NCI-H2029 treated with DMSO at 0.1 percent for 48 hours (cell line): ENCODE data around the gene SAMHD1.
"Not testable (repeated sequence)": the region's sequence is repeated elsewhere in the genome, so short reads cannot be mapped to it uniquely, and the experiment has no call there.

Experiments used
- DNase-seq: peaks from one replicate; lab custom pipeline; 2025; lab: John Stamatoyannopoulos, UW

The SAMHD1 gene

GRCh38 chr20:36951198-36951978 lies at the start of gene SAMHD1:
SAMHD1 (minus strand) TSS chr20:36951708; CDS start chr20:36951643, 65 bp downstream.
- peak; percentile 86 for DNase-seq

GRCh38 chr20:37000171-37000570 lies 48.7 kb upstream of the SAMHD1 start:
- DNase-seq = not testable (repeated sequence)

GRCh38 chr20:36998652-36999051 lies 47.1 kb upstream of the SAMHD1 start:
- no peak for DNase-seq

GRCh38 chr20:36997121-36997520 lies 45.6 kb upstream of the SAMHD1 start:
- no peak for DNase-seq

- DNase-seq = not testable (repeated sequence)
Measured at GRCh38 chr20:36994221-36994620, 42.7 kb upstream of the SAMHD1 start.

GRCh38 chr20:36992802-36993334 lies 41.4 kb upstream of the SAMHD1 start:
- no peak for DNase-seq

GRCh38 chr20:36991703-36992102 lies 40.2 kb upstream of the SAMHD1 start:
- DNase-seq = no peak

GRCh38 chr20:36989797-36990196 lies 38.3 kb upstream of the SAMHD1 start:
- no peak for DNase-seq

- DNase-seq = no peak
Measured at GRCh38 chr20:36988494-36988966, 37.0 kb upstream of the SAMHD1 start.

GRCh38 chr20:36984257-36984638 lies 32.7 kb upstream of the SAMHD1 start:
- DNase-seq = no peak

- DNase-seq = no peak
Measured at GRCh38 chr20:36975099-36975818, 23.8 kb upstream of the SAMHD1 start.

GRCh38 chr20:36974660-36975059 lies 23.2 kb upstream of the SAMHD1 start:
- no peak for DNase-seq

GRCh38 chr20:36971103-36971502 lies 19.6 kb upstream of the SAMHD1 start:
- DNase-seq = no peak

- no peak for DNase-seq
Measured at GRCh38 chr20:36969478-36970186, 18.1 kb upstream of the SAMHD1 start.

GRCh38 chr20:36969051-36969450 lies 17.5 kb upstream of the SAMHD1 start:
- no peak for DNase-seq

- no peak for DNase-seq
Measured at GRCh38 chr20:36967636-36968035, 16.1 kb upstream of the SAMHD1 start.

- DNase-seq = not testable (repeated sequence)
Measured at GRCh38 chr20:36966965-36967364, 15.5 kb upstream of the SAMHD1 start.

- not testable (repeated sequence) for DNase-seq
Measured at GRCh38 chr20:36962354-36962941, 10.9 kb upstream of the SAMHD1 start.

GRCh38 chr20:36959242-36959641 lies 7.7 kb upstream of the SAMHD1 start:
- no peak for DNase-seq

- no peak for DNase-seq
Measured at GRCh38 chr20:36957875-36958667, 6.6 kb upstream of the SAMHD1 start.

- no peak for DNase-seq
Measured at GRCh38 chr20:36956674-36957073, 5.2 kb upstream of the SAMHD1 start.
